ENCODE results near the gene SPO11.
"Not testable (repeated sequence)": the region's sequence is repeated elsewhere in the genome, so short reads cannot be mapped to it uniquely, and the experiment has no call there.

Gene SPO11

GRCh38 chr20:57346477-57346876 lies 16.9 kb downstream of the SPO11 start:
- DNase-seq = peak; percentile 71

GRCh38 chr20:57347393-57347792 lies 17.8 kb downstream of the SPO11 start:
- DNase-seq = no peak

- DNase-seq = not testable (repeated sequence)
These were observed 18.8 kb downstream of the SPO11 start for GRCh38 chr20:57348200-57348921.

- peak; percentile 6 for DNase-seq
These were observed 19.4 kb downstream of the SPO11 start for GRCh38 chr20:57348922-57349574.

- no peak for DNase-seq
These were observed 20.6 kb downstream of the SPO11 start for GRCh38 chr20:57350081-57350710.

GRCh38 chr20:57350726-57351041 lies 21.1 kb downstream of the SPO11 start:
- DNase-seq = not testable (repeated sequence)

- peak; percentile 91 for DNase-seq
These were observed 21.6 kb downstream of the SPO11 start, which contains the start of gene RAE1 for GRCh38 chr20:57351042-57351783. TSS of gene RAE1 (plus strand) at chr20:57351255. CDS start at chr20:57354039, 2,784 bp downstream.

- DNase-seq = no peak
These were observed 22.7 kb downstream of the SPO11 start for GRCh38 chr20:57352305-57352704.

GRCh38 chr20:57353351-57353750 lies 23.7 kb downstream of the SPO11 start:
- DNase-seq = no peak

- no peak for DNase-seq
These were observed 31.9 kb downstream of the SPO11 start for GRCh38 chr20:57361517-57361916.

- DNase-seq = no peak
These were observed 34.8 kb downstream of the SPO11 start for GRCh38 chr20:57364451-57364850.

GRCh38 chr20:57369596-57369995 lies 40.0 kb downstream of the SPO11 start:
- DNase-seq = no peak

GRCh38 chr20:57370316-57370715 lies 40.7 kb downstream of the SPO11 start:
- no peak for DNase-seq

- no peak for DNase-seq
These were observed 41.8 kb downstream of the SPO11 start for GRCh38 chr20:57371363-57371762.

- no peak for DNase-seq
These were observed 42.6 kb downstream of the SPO11 start for GRCh38 chr20:57372157-57372556.

- no peak for DNase-seq
These were observed 43.2 kb downstream of the SPO11 start for GRCh38 chr20:57372581-57373350.

GRCh38 chr20:57374343-57374930 lies 44.8 kb downstream of the SPO11 start:
- no peak for DNase-seq

- no peak for DNase-seq
These were observed 45.5 kb downstream of the SPO11 start for GRCh38 chr20:57374931-57375651.

GRCh38 chr20:57375652-57376230 lies 46.1 kb downstream of the SPO11 start:
- DNase-seq = no peak

GRCh38 chr20:57377350-57377749 lies 47.7 kb downstream of the SPO11 start:
- DNase-seq = no peak

GRCh38 chr20:57378107-57378506 lies 48.5 kb downstream of the SPO11 start:
- no peak for DNase-seq
